Adrenal gland (tissue), 5 donors: ENCODE results near the gene HSFX3.

Experiments used
- POLR2A ChIP-seq, 2 donors: fragments of 450-650 bp; IDR thresholded peaks; one replicate each; pipeline ENCODE4 v1.6.1; 2017; ENCODE audit warnings: antibody characterized with exemption in 2 of 2, mild to moderate bottlenecking in 2 of 2, moderate library complexity in 1 of 2
- TF ChIP-seq, protein P1 (sequence below), 6 experiments: fragments of 450-650 bp in 4 of 6; fragments of 200-600 bp in 2 of 6; sonication (generic) in 1 of 6; IDR thresholded peaks; 1 replicate in 5 of 6; 2 replicates in 1 of 6; pipeline versions ENCODE4 v1.5.1 to v1.8.0; 2016 to 2021; ENCODE audit warnings: antibody characterized with exemption in 6 of 6, mild to moderate bottlenecking in 2 of 6, moderate library complexity in 1 of 6
- donor health status: DM: no; HTN: no; CAD: no.

DNA sequence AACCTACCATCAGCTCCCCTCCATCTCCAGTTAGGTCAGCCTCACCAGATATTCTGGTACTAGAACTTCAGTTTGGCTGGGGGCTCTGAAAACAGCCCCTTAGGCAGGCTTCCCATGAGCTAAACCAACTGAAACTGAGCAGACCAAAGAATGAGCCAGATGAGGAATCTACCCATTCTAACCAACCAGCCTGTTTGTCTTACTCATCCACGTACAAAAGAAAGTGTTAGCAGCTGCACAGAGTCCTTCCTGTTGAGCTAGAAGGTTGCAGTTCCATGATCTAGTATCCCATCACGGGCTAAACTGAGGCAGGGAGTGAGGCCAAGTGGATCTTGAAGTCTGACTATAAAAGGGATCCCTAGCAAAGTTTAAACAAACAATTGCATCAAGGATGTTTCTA is 20.0 kb upstream of the HSFX3 start:
- TF ChIP-seq, protein P1, sequence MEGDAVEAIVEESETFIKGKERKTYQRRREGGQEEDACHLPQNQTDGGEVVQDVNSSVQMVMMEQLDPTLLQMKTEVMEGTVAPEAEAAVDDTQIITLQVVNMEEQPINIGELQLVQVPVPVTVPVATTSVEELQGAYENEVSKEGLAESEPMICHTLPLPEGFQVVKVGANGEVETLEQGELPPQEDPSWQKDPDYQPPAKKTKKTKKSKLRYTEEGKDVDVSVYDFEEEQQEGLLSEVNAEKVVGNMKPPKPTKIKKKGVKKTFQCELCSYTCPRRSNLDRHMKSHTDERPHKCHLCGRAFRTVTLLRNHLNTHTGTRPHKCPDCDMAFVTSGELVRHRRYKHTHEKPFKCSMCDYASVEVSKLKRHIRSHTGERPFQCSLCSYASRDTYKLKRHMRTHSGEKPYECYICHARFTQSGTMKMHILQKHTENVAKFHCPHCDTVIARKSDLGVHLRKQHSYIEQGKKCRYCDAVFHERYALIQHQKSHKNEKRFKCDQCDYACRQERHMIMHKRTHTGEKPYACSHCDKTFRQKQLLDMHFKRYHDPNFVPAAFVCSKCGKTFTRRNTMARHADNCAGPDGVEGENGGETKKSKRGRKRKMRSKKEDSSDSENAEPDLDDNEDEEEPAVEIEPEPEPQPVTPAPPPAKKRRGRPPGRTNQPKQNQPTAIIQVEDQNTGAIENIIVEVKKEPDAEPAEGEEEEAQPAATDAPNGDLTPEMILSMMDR (IDR thresholded peaks at IDR 0.05), result no peak
- no peak for TF ChIP-seq POLR2A (IDR thresholded peaks at IDR 0.05)
